Thymus (tissue), 11 donors: ENCODE measurements around the gene UGT2A2. TPM values are rescaled to one million over a fixed set of nuclear protein-coding genes. Genes with fewer than 3 reads are reported as not detected.
A peak's percentile ranks its signal among the peaks of the same experiment; 100 is the strongest.

Source experiments
- DNase-seq, 9 donors: peaks; one replicate each; pipeline ENCODE4 v3.0.0-alpha.2; 2013; ENCODE audit warnings: low spot score in 9 of 9, low read depth in 6 of 9, missing footprints in 1 of 9
- H3K27ac ChIP-seq, 2 donors: one replicate each; pipeline ENCODE4 v1.5.1; 2013; ENCODE audit warnings: control low read depth in 1 of 2, low read depth in 1 of 2, low read length in 1 of 2, mild to moderate bottlenecking in 1 of 2, moderate library complexity in 1 of 2
- H3K27me3 ChIP-seq, 2 donors: one replicate each; pipeline ENCODE4 v1.5.1; 2013; ENCODE audit warnings: low read length in 1 of 2; ENCODE audit not compliant: control insufficient read depth in 2 of 2, insufficient read depth in 1 of 2
- H3K36me3 ChIP-seq, 2 donors: one replicate each; pipeline ENCODE4 v1.5.1; 2013; ENCODE audit warnings: low read length in 1 of 2, mild to moderate bottlenecking in 1 of 2, moderate library complexity in 1 of 2; ENCODE audit not compliant: control insufficient read depth in 2 of 2, insufficient read depth in 2 of 2
- H3K4me1 ChIP-seq, 2 donors: one replicate each; pipeline ENCODE4 v1.5.1; 2013; ENCODE audit warnings: low read length in 2 of 2; ENCODE audit not compliant: control insufficient read depth in 2 of 2, insufficient read depth in 2 of 2
- H3K4me3 ChIP-seq, 2 donors: one replicate each; pipeline ENCODE4 v1.5.1; 2013; ENCODE audit warnings: low read length in 2 of 2, control low read depth in 1 of 2, mild to moderate bottlenecking in 1 of 2
- H3K9me3 ChIP-seq, 2 donors: one replicate each; pipeline ENCODE4 v1.5.1; 2013; ENCODE audit warnings: low read length in 1 of 2, mild to moderate bottlenecking in 1 of 2; ENCODE audit not compliant: control insufficient read depth in 2 of 2, insufficient read depth in 1 of 2
- WGBS: extraction: QIAGEN DNeasy Blood & Tissue Kit; methylation state at CpG from one replicate; pipeline ENCODE4 v1.1.7; 2013; 5-methylcytosine and 5-hydroxymethylcytosine counted together
- polyA plus RNA-seq: library from polyadenylated mRNA; stranded (reverse); fragments of 200-250 nt; gene quantifications from one replicate; pipeline ENCODE4 v1.2.3, GENCODE V29; 2013
- total RNA-seq: library from RNA; stranded (reverse); fragments of 120-200 nt; gene quantifications from one replicate; pipeline ENCODE4 v1.2.4, GENCODE V29; 2013
- donor health status: healthy.

The UGT2A2 gene
- total and polyA plus RNA-seq, 2 donors: not detected

DNA sequence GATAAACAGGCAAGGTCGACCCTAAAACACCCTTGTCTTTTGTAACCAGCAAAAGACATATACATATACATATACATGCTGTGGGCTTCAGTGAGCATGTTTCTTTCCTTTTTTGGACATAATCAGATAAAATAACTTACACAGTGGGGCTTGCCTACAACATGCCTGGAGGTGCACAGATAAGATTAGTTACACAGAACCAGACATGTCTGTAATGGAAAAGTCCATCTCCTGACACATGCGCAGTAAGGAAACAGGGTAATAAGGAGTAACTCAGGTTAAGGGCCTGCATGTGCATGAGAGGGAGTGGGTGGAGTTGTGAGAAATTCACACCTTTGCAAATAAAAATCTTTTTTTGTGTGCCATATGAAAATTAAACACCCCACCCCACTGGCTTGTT is 10.2 kb upstream of the UGT2A2 start:
- Histone ChIP-seq H3K27ac (no peak overlapping the region), H3K36me3 (no peaks in the 10 kb centered on the region), H3K27me3 (no peaks in the 10 kb centered on the region), H3K4me1 (no peaks in the 10 kb centered on the region), H3K9me3 (no peaks in the 10 kb centered on the region), H3K4me3 (no peak overlapping the region)
- WGBS: 84% methylated on average over 2 of the region's 2 CpGs
- DNase-seq: peak in 1 of 9 donors; percentile 3

DNA sequence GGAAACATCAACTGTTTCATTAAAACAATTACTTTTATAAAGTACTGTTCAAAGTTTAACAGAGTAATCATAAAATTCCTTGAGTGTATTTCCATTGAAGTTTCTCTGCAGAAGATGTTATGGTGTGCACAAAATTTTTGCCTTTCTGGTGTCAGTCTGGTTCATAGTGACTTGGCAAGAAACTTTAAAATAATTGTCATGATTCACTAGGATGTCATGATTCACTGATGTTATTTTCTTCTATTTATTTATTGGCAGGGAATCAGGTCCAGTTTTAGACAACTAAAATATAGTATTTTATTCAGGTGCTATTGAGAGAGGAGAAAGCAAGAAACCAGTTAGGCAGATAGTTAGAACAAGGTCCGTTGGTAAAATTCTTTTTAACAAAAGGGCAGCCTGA is 9.8 kb upstream of the UGT2A2 start:
- Histone ChIP-seq H3K4me3 (no peak overlapping the region), H3K36me3 (no peaks in the 10 kb centered on the region), H3K27ac (no peak overlapping the region), H3K9me3 (no peaks in the 10 kb centered on the region), H3K27me3 (no peaks in the 10 kb centered on the region), H3K4me1 (no peaks in the 10 kb centered on the region)
- DNase-seq: no peak
- WGBS: 73% methylated on average over 1 of the region's 1 CpG

DNA sequence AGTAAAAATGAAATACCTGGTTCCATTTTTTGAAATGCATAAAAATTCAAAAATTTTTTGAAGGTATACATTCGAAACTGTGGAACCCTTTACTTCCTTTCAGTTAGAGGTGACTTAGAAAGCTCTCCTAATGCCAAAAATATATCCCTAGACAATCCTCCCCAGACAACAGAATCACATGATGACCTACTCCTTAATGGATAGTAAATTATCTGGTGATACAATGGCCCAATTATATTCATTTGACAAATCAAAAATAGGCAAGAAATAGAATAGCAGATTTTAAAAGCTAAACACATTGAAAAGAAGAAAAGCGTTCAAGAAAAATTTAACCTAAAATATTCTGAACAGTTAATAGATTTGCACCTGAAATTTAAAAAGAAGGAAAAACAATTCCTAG is 3.5 kb upstream of the UGT2A2 start:
- H3K4me3 ChIP-seq: no peak overlapping the region
- H3K27ac ChIP-seq: no peak overlapping the region
- no peaks in the 10 kb centered on the region for H3K27me3 ChIP-seq
- H3K36me3 ChIP-seq: no peaks in the 10 kb centered on the region
- DNase-seq: no peak
- no peaks in the 10 kb centered on the region for H3K9me3 ChIP-seq
- WGBS: 94% methylated on average over 2 of the region's 2 CpGs
- H3K4me1 ChIP-seq: no peaks in the 10 kb centered on the region

DNA sequence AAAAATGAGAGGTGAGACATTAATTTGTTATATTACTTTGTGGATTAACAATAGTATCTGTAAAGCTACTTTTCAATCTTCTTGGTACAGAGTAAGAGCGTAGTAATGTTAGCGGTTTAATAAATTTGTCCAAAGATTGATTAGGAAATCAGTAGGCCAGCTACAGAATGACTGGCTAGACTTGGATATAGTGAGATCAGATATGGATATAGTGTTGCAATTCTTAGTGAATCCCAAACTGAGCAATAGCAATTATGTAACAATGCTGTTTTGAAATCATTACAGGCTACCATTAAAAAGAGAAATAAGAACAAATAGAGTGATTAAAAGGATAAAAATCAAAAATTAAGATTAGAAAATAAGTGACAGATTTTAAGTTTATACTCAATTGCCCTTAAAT is 847 bp upstream of the UGT2A2 start:
- Histone ChIP-seq H3K4me3 (no peak overlapping the region), H3K9me3 (no peaks in the 10 kb centered on the region), H3K27ac (no peak overlapping the region), H3K27me3 (no peaks in the 10 kb centered on the region), H3K4me1 (no peaks in the 10 kb centered on the region), H3K36me3 (no peaks in the 10 kb centered on the region)
- no peak for DNase-seq
- WGBS: 95% methylated on average over 2 of the region's 2 CpGs

DNA sequence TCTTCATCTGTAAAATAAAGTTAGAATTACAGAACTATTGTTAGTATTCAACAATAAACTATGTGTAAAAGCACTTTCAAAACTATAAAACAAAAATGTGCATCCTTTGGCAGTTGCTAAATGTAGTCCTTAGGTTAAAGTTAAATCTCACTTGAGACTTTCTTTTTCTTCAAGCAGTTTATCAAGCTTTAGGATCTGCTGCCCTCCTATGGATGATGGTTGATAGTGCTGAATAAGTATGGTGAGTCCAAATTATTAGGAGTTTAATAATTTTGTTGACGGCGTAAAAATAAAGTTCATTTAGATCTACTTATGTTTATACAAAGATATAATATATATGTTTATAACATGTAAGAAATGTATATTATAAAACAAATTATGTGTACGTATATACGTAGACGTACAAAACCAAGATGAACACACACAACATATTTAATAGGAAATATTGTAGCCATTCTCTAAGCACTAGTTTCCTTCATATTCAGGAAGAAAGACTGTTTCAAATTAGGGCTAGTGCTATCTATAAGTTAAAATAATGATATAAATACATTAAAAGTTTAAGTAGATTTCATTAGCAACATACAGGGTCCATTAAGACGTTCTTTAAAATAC is 22.3 kb downstream of the UGT2A2 start:
- DNase-seq: no peak
- no peaks in the 10 kb centered on the region for H3K9me3 ChIP-seq
- no peaks in the 10 kb centered on the region for H3K27me3 ChIP-seq
- no peak overlapping the region for H3K27ac ChIP-seq
- H3K36me3 ChIP-seq: no peaks in the 10 kb centered on the region
- H3K4me1 ChIP-seq: no peaks in the 10 kb centered on the region
- WGBS: 85% methylated on average over 6 of the region's 6 CpGs
- H3K4me3 ChIP-seq: no peak overlapping the region

DNA sequence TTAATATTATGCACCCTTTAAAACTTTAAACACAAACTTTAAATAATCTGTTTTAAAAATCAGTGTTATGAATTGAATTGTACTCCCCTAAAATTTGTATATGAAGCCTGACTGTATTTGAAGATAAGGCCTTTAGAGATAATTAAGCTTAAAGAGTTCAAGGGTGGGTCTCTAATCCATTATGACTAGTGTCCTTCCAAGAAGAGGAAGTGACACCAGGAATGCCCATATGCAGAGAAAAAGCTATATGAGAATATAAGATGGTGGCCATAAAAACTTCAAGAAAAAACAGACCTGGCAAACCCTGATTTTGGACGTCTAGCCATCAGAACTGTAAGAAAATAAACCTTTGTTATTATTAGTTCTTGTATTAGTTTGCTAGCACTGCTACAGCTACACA is 29.0 kb downstream of the UGT2A2 start:
- 83% methylated on average over 1 of the region's 1 CpG for WGBS

DNA sequence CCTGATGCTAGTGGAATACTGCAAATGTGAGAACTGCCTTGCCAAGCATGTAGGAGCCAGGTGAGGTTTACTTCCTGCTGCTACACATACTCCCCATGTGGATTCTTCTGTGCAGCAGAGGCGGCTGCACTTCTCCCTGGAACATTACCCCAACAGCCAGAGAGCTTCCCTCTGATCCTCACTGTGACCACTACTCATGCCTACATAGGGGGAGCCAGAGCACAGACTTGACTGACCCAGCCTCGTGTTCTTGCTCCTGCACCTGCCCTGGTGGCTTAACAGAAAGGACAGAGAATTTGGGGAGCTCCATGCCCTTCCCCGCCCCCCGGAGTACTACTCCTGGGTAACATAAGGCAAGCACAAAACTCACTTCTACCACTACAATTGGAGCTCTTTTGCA is 38.4 kb downstream of the UGT2A2 start:
- H3K36me3 ChIP-seq: no peaks in the 10 kb centered on the region
- H3K4me1 ChIP-seq: no peaks in the 10 kb centered on the region
- WGBS: 81% methylated on average over 4 of the region's 4 CpGs
- no peaks in the 10 kb centered on the region for H3K9me3 ChIP-seq
- no peaks in the 10 kb centered on the region for H3K27me3 ChIP-seq
- no peak overlapping the region for H3K4me3 ChIP-seq
- DNase-seq: no peak
- no peak overlapping the region for H3K27ac ChIP-seq

More for the DNA sequence above, 29.0 kb downstream of the UGT2A2 start:
- H3K27ac ChIP-seq: no peak overlapping the region
- no peaks in the 10 kb centered on the region for H3K9me3 ChIP-seq
- H3K4me1 ChIP-seq: no peaks in the 10 kb centered on the region
- no peak for DNase-seq
- no peak overlapping the region for H3K4me3 ChIP-seq
- no peaks in the 10 kb centered on the region for H3K36me3 ChIP-seq
- H3K27me3 ChIP-seq: no peaks in the 10 kb centered on the region

DNA sequence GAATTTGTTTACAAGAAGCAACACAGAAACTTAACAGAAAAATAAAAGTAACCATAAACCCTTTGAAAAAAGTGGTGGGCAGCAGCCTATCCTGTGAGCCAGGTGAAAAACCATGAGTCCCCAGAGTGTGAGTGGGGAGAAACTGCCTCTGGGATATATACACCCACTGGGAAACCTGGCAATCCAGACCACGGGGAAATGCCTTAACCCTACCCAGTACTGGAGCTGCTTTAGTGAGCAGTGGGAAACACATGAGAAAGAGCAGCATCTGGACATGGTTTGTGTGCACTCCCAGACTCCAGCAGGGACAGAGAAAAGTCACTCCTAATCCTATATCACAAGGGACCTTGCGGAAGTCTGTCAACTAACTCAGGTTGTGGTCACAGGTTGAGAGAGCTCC is 39.4 kb downstream of the UGT2A2 start:
- no peaks in the 10 kb centered on the region for H3K4me1 ChIP-seq
- H3K9me3 ChIP-seq: no peaks in the 10 kb centered on the region
- DNase-seq: no peak
- H3K27me3 ChIP-seq: no peaks in the 10 kb centered on the region
- H3K27ac ChIP-seq: no peak overlapping the region
- WGBS: 89% methylated on average over 2 of the region's 2 CpGs
- H3K4me3 ChIP-seq: no peak overlapping the region
- no peaks in the 10 kb centered on the region for H3K36me3 ChIP-seq

DNA sequence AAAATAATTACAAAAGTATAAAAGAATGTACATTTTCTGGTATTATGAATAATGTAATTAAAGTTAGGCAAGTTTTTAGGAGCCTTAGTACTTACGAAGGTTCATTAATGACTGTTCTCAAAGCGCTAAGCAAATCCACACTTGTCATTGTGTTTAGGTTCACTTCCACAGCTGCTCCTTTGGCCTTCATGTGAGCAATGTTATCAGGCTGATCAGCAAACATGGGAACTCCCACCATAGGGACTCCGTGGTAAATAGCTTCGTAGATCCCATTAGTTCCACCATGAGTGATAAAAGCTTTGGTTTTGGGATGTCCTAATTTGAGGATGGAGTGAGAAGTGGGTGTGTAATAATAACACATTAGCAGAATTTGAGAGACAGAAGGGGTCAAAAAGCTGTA is 45.1 kb downstream of the UGT2A2 start:
- H3K36me3 ChIP-seq: no peaks in the 10 kb centered on the region
- no peak overlapping the region for H3K4me3 ChIP-seq
- H3K27me3 ChIP-seq: no peaks in the 10 kb centered on the region
- H3K27ac ChIP-seq: no peak overlapping the region
- WGBS: 70% methylated on average over 4 of the region's 4 CpGs
- H3K4me1 ChIP-seq: no peaks in the 10 kb centered on the region
- H3K9me3 ChIP-seq: no peaks in the 10 kb centered on the region
- no peak for DNase-seq

DNA sequence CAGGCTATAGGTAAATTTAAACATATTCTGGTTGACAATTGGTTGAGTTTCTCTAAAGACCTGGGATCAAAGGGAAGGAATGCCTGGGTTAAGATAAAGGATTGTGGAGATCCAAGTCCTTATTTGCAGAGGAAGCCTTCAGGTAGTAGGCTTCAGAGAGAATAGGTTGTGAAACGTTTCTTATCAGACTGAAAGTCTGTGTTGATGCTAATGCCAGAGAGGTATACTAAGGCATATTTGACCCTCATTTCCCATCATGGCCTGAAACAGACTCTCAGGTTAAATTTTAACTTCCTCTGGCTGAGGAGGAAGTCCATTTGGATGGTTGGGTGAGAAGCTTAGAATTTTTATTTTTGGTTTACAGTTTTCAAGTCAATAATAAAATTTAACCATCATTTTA is 48.1 kb downstream of the UGT2A2 start:
- no peak overlapping the region for H3K27ac ChIP-seq
- WGBS: 57% methylated on average over 1 of the region's 1 CpG
- no peaks in the 10 kb centered on the region for H3K9me3 ChIP-seq
- no peaks in the 10 kb centered on the region for H3K4me1 ChIP-seq
- no peak for DNase-seq
- H3K4me3 ChIP-seq: no peak overlapping the region
- H3K36me3 ChIP-seq: no peaks in the 10 kb centered on the region
- H3K27me3 ChIP-seq: no peaks in the 10 kb centered on the region
